Stromal cell of bone marrow (primary cell): ENCODE data around the gene PTGES2.
A peak's percentile ranks its signal among the peaks of the same experiment; 100 is the strongest.
"Not testable (repeated sequence)": the region's sequence is repeated elsewhere in the genome, so short reads cannot be mapped to it uniquely, and the experiment has no call there.

Experiments
- DNase-seq: peaks from one replicate; pipeline ENCODE4 v3.0.0-alpha.2; 2012; ENCODE audit warnings: low read depth

Gene PTGES2

GRCh38 chr9:128118971-128119665, 8.4 kb downstream of the PTGES2 start:
- no peak for DNase-seq

GRCh38 chr9:128118472-128118857, 9.1 kb downstream of the PTGES2 start:
- no peak for DNase-seq

GRCh38 chr9:128117613-128118471, 9.7 kb downstream of the PTGES2 start:
- DNase-seq: peak; percentile 62

- DNase-seq: no peak
Measured at GRCh38 chr9:128116104-128117083, 11.1 kb downstream of the PTGES2 start.

- no peak for DNase-seq
Measured at GRCh38 chr9:128115187-128116103, 12.1 kb downstream of the PTGES2 start.

GRCh38 chr9:128114326-128115186, 13.0 kb downstream of the PTGES2 start:
- no peak for DNase-seq

GRCh38 chr9:128113526-128114325, 13.8 kb downstream of the PTGES2 start:
- DNase-seq: no peak

- not testable (repeated sequence) for DNase-seq
Measured at GRCh38 chr9:128111726-128112125, 15.8 kb downstream of the PTGES2 start.

GRCh38 chr9:128109050-128109709, 18.3 kb downstream of the PTGES2 start:
- no peak for DNase-seq

- no peak for DNase-seq
Measured at GRCh38 chr9:128108269-128109049, 19.1 kb downstream of the PTGES2 start.

GRCh38 chr9:128107468-128108268, 19.9 kb downstream of the PTGES2 start:
- DNase-seq: no peak

GRCh38 chr9:128106940-128107467, 20.5 kb downstream of the PTGES2 start:
- DNase-seq: no peak

- no peak for DNase-seq
Measured at GRCh38 chr9:128106181-128106939, 21.2 kb downstream of the PTGES2 start.

- no peak for DNase-seq
Measured at GRCh38 chr9:128105538-128106175, 21.9 kb downstream of the PTGES2 start.

- DNase-seq: no peak
Measured at GRCh38 chr9:128104171-128104618, 23.3 kb downstream of the PTGES2 start.
